HCT116 (cell line): Measurements from ENCODE around the gene ATP6V0A1.

ENCODE experiments used
- CTCF ChIP-seq, 3 experiments: fragments of 200-600 bp in 1 of 3; sonication (generic) in 1 of 3; IDR thresholded peaks in 2 of 3; conservative IDR thresholded peaks in 1 of 3; 2 replicates each; pipeline ENCODE4 v1.5.1; 2012 to 2017; ENCODE audit warnings: low read depth in 2 of 3, low read length in 2 of 3, antibody characterized with exemption in 1 of 3, borderline replicate concordance in 1 of 3, control low read depth in 1 of 3, mild to moderate bottlenecking in 1 of 3, mixed read lengths in 1 of 3, mixed run types in 1 of 3, moderate library complexity in 1 of 3; ENCODE audit not compliant: insufficient read depth in 1 of 3
- POLR2A ChIP-seq: IDR thresholded peaks from 2 replicates; pipeline ENCODE4 v1.7.0; 2011; ENCODE audit warnings: borderline replicate concordance; ENCODE audit not compliant: insufficient read depth, insufficient read length; ENCODE audit errors: extremely low read depth
- SP1 ChIP-seq: IDR thresholded peaks from 2 replicates; pipeline ENCODE4 v1.6.1; 2012; ENCODE audit warnings: low read depth

DNA sequence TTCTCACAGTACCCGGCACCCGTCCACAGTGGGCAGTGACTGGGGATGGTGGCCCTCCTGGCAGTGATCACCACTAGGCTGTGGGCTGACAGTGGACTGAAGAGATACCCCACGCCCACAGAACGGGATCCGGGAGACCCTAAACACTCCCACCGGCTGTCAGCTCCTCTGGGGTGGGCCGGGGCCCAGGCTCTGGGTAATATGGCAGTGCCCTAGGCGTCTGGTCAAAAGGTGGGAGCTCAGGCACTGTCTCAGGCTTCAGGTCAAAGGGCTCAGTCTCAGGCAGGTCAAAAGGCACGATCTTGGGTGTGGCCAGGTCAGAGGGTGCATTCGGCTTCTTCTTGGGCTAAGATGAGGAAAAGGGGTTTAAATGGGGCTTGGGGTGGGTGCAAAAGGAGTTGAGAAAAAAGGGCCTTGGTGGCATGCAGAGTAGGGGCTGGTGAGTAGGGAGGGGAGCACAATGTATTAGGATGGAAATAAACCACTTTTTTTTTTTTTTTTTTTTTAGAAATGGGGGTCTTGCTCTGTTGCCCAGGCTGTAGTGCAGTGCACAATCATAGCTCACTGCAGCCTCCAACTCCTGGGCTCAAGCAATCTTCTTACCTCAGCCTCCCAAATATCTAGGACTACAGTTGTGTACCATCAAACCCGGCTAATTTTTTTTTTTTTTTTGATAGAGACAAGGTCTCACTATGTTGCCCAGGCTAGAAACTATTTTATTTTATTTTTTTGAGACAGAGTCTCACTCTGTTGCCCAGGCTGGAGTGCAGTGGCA lies 46.6 kb upstream of the ATP6V0A1 start:
- no peak for TF ChIP-seq CTCF (IDR thresholded peaks at IDR 0.05 in 2 of 3, conservative IDR thresholded peaks at IDR 0.05 in 1 of 3; ENCODE audit: borderline replicate concordance in 1 of 3, insufficient read depth in 1 of 3, low read depth in 2 of 3, low read length in 2 of 3)
- no peak for TF ChIP-seq SP1
- no peak for TF ChIP-seq POLR2A
